Measurements from ENCODE around the gene CPLX1.
A peak's percentile ranks its signal among the peaks of the same experiment; 100 is the strongest.
"Not testable (repeated sequence)": the region's sequence is repeated elsewhere in the genome, so short reads cannot be mapped to it uniquely, and the experiment has no call there.

Gene CPLX1

DNA sequence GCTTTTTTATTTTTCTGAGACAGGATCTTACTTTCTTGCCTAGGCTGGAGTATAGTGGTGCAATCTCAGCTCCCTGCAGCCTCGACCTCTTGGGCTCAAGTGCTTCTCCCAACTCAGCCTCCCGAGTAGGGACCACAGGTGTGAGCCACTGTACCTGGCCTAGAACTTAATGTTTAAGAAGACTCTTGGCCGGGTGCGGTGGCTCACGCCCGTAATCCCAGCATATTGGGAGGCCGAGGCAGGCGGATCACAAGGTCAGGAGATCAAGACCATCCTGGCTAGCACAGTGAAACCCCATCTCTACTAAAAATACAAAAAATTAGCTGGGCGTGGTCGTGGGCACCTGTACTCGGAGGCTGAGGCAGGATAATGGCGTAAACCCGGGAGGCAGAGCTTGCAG is 72.7 kb downstream of the CPLX1 start:
- DNase-seq: not testable (repeated sequence)

DNA sequence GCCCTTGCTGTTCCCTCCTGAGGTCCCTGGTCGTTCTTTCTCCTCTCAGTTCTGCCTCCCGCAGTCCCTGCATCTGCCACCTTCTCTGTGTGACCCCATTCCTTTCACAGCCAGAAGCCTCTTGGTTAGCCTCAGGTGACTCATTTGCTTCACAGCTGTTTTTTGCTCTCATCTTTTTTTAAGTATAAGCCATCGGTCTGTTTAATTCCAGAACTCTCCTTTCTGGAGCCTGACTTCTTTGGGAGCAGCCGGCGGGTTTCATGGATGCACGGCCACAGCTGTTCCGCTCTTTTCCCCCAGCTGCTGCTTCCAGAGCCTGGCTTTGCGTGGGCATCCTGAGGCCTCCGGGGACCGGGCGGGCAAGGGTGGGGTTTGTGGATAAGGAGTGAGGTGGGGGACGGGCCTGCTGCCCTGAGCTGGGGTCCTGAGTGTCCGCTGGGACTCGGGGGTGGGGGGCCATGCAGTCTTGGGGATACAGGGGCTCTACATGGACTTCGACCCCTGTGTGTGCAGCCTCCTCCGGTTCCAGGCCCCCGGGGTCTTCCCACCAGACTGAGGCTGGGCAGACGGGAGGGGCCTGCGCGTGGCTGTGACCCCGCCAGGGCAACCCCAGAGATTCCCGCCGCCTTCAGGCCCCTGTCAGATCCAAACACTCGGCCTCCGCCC is 73.6 kb downstream of the CPLX1 start:
- DNase-seq: no peak

DNA sequence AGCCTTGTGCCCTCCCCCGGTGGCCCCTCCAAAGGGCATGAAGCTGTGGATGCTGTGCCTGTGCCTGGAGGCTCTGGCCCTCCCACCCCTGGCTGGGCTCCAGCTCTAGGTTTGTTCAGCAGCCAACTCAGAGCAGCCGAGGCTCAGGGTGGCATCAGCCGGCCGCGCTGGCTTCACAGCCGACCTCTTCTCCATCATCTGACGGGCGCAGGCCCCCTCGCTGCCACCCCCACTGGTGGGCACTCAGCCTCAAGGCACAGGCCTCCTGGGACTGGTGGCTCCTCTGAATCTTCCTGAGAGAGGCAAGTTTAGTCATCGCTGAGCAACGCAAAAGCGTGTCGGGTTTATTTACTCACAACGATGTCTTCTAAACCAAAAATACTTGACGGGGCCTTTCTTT is 74.3 kb downstream of the CPLX1 start:
- DNase-seq: no peak

DNA sequence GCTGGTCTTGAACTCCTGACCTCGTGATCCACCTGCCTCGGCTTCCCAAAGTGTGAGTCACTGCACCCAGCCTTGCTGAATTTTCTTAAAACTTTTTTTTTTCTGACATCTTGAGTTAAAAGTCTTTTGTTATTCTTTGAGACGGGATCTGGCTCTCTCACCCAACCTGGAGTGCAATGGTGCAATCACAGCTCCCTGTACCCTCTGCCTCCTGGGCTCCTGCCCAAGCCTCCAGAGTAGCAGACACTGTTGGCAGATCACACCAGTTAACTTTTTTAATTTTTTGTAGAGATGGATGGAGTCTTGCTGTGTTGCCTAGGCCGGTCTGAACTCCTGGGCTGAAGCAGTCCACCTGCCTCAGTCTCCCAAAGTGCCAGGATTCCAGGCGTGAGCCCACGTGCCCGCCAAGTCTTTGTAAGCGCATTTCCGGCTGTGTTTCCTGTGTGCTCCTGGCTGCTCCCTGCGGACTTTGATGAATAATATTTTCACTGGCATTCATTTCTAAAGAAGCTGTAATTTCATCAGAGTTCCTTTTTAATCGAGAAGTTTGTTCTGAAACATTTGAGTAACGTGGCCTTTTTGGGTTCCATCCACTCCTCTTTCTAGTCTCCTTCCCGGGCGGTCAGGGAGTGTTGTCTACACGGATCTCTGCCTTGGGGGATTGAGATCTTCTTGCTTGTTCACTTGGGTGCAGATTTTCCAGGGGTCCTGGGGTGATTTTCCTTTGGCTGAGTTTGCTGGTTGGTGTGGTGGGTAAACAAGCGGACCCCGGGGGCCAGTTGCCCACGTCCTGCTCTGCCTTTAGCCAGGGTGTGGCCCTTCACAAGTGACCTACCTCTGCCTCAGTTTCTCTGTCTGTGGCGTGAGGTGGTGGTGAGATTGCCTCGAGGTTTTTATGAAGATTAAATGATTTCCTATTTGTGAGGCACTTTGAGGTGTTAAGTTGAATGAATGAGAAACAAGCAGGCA is 75.9 kb downstream of the CPLX1 start:
- DNase-seq: no peak

DNA sequence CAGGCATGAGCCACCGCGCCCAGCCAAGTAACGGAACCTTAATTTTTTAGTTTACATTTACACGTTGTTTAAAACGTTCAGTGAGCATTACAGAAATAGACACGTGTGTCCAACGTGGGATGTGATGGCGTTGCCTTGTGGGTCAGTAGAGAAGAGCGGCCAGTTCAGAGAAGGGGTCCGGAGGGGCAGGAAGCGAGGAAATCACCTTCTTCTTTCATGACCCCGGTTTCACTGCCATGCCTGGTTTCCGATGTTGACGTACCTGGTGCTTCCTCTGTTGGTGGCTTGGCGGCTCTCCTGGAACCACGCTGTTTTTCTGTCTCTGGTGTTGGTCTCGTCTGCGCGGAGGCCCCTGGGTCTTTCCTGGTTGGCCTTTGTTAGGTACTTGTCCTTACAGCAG is 77.5 kb downstream of the CPLX1 start:
- no peak for DNase-seq

DNA sequence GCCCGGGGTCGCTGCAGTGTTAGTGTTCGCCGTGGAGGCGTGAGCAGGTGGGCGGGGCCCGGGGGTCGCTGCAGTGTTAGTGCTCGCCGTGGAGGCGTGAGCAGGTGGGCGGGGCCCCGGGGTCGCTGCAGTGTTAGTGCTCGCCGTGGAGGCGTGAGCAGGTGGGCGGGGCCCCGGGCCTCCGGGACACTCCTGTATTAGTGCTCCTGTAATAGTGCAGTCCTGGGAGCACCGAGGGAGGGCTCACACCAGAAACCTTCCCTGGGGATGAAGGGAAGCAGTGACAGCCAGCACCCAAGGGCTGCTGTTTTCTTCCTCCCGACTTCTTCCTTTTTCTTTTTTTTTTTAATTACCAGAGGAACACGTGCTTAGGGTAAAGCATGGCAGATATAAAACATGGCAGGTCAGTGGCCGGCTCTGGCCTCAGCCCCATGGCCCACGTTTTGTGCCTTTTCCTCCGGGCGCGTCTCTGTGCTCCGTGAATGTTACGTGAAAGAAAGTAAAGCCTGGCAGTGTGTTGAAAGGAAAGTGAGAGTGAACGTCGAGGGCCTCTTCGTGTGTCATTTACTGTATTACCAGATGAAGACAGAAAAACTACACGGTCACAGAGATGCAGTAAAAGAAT is 78.3 kb downstream of the CPLX1 start:
- no peak for DNase-seq

DNA sequence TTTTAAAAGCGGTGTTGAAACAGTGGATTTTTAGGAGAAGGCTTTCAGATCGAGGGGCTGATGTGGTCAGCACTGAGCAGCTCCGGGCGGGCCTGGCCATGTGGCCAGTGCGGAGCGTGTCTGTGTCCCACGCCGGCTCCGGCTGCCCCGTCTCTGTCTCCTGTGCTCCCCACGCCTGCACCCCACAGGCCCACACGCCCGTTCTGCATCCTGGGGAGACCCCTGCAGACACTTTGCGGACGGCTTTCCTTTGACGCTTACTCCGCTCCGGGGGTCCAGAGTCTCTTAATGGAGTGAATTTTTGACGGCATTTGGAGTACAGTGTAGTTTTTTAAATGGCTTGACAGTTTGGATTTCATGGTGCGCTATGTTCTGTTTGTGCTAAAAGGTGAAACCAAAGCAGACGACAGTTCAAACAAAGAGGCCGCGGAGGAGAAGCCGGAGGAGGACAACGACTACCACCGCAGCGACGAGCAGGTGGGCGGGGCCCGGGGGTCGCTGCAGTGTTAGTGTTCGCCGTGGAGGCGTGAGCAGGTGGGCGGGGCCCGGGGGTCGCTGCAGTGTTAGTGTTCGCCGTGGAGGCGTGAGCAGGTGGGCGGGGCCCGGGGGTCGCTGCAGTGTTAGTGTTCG is 81.6 kb downstream of the CPLX1 start:
- DNase-seq: no peak

DNA sequence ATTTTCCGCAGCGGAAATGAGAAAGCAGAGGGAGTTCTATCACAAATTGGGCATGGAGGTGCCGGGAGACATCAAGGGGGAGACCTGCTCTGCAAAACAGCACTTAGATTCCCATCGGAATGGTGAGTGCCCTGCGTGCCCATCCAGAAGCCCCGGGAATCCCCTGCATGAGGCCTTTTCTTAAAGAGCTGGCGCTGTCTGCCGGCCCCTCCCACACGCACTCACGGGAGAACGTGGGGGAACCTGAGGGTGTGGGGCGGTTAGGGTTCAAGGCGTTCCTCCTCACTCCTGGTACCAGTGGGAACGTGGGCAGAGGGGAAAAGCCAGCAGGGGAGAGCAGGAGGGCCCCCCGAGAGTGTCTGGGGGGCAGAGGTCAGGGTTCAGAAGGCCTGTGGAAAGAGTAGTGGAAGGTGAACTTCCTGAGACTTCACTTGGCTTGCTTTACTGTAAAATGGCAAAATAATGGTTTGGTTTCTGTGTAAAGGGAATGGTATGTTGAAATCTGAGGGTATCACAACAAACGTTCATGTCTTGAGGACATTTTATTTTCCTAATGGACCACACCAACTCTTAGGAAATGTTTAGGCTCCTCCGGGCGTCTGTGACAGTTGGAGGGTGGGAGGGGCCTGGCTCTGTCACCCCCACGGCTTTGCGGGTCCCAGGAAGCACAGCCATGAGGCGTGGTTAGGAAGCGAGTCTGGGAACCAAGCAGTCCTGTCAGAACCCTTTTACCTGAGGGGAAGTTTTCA is 82.3 kb downstream of the CPLX1 start:
- DNase-seq: no peak

DNA sequence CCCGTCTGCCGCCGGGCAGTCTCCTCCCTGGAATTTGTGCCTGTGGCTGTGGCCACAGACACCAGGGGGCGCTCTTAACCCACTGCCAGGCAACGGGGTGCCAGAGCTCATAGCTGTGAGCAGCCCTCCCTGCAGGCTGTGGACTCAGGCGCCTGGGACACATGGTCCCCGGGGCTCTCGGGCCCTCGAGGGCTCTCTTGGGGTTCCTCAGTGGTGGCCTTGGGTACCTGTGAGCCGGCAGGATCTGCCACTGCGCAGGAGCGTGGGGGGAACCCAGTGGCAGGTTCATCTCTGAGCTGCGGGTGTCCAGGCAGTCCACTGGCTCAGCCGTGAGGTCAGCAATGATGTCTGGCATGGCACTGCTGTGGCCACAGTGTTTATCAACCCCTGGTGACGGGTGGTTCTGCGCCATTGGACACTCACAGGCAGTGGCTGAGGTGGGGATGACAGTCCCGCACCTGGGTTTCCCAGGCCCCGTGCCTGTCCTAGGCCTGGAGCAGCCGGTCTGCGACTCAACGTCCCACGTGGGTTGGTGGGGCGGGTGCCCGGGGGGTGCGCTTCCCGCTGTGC is 83.1 kb downstream of the CPLX1 start:
- DNase-seq: peak; percentile 81 to 85

DNA sequence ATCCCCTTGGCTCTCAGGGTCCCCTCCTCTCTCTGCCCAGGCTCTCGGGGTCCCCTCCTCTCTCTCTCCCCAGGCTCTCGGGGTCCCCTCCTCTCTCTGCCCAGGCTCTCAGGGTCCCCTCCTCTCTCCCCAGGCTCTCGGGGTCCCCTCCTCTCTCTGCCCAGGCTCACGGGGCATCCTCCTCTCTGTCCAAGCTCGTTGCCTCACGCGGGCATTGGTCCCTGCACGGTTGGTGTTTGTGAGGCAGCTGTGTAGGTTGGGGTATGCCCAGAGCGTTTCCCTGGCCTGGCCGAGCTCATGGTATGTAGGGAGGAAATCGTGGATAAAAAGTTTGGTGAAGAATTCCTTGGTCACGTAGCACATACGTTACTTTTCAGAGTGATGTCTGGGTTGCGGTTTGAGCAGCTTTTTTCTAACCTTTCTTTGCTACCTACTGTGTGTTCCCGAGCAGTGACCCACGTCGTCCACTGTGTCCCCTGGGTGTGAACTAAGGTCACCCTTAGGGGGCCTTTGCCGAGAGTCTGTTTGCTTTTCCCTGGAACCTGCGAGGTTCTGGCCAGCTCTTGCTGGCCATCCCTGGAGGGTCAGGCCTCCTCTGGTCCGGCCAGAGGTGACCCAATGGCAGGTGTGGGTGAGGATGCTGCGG is 83.7 kb downstream of the CPLX1 start:
- DNase-seq: no peak

DNA sequence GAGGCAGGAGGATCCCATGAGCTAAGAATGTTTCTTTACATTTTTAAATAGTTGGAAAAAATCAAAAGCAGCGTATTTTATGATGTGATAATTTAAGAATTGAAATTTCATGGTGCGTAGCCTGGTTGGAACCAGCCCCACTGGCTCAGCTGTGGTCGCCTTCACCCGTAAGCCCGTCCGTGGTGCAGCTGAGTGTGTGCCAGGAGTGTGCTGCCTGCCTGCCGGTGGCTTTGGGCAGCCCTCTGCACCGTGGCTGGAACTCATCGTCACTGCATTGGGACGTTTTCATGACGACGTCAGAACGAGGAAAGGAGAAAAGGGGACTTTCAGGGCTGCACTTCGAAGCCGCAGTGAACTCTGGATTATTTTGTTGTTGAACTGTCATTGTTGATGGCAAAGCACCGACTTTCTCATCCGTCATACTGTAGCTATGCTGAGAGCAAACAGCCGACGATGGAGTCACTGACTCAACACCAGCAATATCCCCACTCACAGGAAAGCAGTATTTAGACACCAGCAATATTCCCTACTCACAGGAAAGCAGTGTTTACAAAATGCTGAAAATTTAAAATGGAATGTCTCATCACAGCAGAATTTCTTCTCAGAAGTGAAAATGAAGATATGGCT is 85.2 kb downstream of the CPLX1 start:
- DNase-seq: no peak

DNA sequence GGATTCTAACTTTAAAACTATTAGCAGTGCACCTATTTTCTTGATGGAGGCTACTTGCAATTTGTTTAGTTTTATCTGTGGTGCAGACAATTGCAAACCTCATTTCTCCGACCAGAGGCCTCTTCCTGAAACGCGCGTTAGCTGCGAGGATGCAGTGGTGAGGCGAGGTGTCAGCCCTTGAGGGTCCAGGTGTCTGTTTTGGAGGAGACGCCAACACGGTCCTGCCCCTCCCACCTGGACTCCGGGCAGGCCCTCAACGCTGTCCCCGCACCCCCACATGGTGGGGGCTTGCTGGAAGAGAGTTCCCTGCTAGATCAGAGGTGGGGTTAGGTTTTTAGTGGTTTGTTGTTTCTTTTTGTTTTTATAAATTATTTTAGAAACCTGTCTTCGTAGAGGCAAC is 85.9 kb downstream of the CPLX1 start:
- no peak for DNase-seq

DNA sequence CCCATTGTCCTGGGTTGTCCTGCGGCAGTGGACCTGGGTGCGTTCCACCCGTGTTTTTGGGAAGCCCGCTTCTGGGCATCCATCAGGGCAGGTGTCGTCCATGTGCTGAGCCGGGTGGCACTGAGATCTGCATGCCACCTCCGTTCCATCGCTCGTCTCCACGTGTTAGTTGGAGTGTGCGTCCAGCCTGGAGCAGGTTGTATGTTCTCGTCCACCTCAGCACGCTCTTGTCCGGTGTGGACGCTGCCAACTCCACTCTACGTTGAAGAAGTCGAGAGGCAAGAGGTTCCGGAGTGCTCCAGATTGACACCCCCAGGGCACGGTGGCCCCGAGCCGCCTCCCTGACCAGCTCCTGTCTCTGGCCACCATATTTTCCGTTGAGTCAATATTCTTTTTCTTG is 86.4 kb downstream of the CPLX1 start:
- no peak for DNase-seq

DNA sequence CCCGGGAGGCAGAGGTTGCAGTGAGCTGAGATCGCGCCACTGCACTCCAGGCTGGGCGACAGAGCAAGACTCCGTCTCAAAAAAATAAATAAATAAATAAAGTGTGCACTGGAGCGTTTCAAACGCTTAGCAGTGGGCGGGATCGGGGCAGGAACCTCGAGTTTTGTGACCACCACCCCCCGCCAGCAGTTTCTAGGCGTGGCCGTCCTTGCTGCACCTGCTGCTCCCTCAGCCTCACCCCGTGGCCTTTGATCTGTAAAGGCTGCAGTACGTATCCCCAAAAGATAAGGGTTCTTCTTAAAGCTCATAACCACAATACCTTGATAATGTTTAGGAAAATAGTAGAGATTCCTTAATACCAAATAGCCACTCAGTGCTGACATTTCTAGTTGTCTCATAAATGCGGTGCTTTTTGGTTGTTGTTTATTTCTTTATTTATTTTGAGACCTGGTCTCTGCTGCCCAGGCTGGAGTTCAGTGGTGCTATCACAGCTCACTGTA is 87.1 kb downstream of the CPLX1 start:
- DNase-seq: no peak

DNA sequence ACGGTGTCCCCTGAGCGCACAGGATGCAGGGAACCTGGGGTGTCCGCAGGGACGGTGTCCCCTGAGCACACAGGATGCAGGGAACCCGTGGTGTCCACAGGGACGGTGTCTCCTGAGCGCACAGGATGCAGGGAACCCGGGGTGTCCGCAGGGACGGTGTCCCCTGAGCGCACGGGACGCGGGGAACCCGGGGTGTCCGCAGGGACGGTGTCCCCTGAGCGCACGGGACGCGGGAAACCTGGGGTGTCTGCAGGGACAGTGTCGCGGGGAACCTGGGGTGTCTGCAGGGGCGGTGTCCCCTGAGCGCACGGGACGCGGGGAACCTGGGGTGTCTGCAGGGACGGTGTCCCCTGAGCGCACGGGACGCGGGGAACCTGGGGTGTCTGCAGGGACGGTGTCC is 89.4 kb downstream of the CPLX1 start:
- DNase-seq: not testable (repeated sequence)

DNA sequence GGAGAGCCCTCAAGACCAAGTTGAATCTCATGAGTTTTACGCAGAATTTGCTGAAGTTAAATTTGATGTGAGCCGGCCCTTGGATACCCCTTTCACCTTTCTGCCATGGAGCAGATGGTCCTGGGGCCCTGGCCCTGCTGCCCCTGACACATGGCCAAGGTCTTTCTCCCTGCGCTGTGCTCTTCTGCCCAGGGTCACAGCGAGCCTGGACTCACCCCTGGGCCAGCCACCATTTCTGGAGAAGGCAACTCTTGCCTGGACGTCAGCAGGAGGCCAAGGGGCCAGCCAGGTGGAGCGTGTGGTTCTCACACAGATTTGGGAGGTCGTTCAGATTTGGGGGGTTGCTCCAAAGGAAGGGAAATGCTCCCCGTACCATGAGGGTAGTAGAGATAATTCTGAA is 90.3 kb downstream of the CPLX1 start:
- DNase-seq: no peak
